ENCODE measurements around the gene SLC25A25. TPM values are rescaled to one million over a fixed set of nuclear protein-coding genes. Genes with fewer than 3 reads are reported as not detected.

SLC25A25 gene
- total and polyA plus RNA-seq, 10 donors: 6.2 to 44.7 (median 23.0) TPM

- Histone ChIP-seq H3K36me3 (peaks cover 0 to 58% (median 44%) of the 10 kb centered on the region in 6 donors), H3K9me3 (no peaks in the 10 kb centered on the region), H3K27ac (no peak overlapping the region), H3K4me3 (no peak overlapping the region), H3K4me1 (peaks cover 10 to 43% (median 37%) of the 10 kb centered on the region in 6 donors), H3K27me3 (replicated peaks in 1 of 7) (no peaks in the 10 kb centered on the region)
- intact Hi-C loops (cut with DNase I; ENCODE audit: low total_unique reads): no loop called here
- peak; percentile 68 for DNase-seq
- no peak for TF ChIP-seq POLR2A (IDR thresholded peaks at IDR 0.05)
- TF ChIP-seq POLR2AphosphoS5 (IDR thresholded peaks at IDR 0.05): peak in 2 of 3 donors; percentile 24 to 49
- peak in 1 of 11 experiments; percentile 13 for TF ChIP-seq CTCF (IDR thresholded peaks at IDR 0.05 in 8 of 11, conservative IDR thresholded peaks at IDR 0.05 in 3 of 11)
- WGBS, 5 donors: 77 to 90% (median 84%) methylated on average over 13 to 15 of the region's 15 CpGs
Observed at GRCh38 chr9:128118971-128119665, 51.1 kb downstream of the SLC25A25 start.

DNA sequence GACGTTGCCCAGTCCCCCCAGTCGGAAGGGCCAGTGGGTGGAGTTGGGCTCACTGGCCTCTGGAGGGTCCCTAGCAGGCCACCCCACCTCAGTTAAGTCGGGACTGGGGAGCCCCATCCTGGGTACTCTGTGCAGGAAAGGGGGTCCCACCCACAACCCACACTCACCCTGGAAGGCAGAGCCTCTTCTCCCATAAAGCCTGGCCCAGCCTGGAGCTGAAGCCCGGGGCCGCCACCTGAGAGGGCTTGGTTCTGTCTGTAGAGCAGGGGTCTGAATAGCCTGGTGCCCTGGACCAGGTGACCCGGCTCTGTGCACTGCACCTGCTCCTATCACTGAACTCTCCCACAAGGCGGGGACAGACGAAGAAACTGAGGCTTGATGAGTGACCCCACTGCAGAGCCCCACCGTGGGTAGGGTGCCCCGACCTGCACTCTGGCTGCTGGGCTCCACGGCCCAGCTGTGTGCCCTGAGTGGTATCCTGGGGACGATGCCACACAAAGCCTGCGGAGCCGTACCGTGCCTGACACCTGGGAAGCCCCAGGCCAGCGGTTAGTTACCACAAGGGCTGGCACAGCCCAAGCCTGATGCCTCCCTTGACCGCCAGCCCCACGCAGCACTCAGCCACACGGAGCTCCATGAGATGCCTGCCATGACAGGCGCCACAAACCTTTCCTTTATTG is 52.2 kb downstream of the SLC25A25 start:
- no peak overlapping the region for H3K4me3 ChIP-seq
- intact Hi-C loops (cut with DNase I; ENCODE audit: low total_unique reads): no loop called here
- H3K36me3 ChIP-seq: peaks cover 0 to 58% (median 47%) of the 10 kb centered on the region in 6 donors
- DNase-seq: peak; percentile 74
- H3K27ac ChIP-seq: no peak overlapping the region
- whole genome bisulfite sequencing, 5 donors: 75 to 92% (median 86%) methylated on average over 11 to 20 of the region's 20 CpGs
- no peak for TF ChIP-seq POLR2AphosphoS5 (IDR thresholded peaks at IDR 0.05)
- no peaks in the 10 kb centered on the region for H3K27me3 ChIP-seq (replicated peaks in 1 of 7)
- peaks cover 10 to 41% (median 38%) of the 10 kb centered on the region in 6 donors for H3K4me1 ChIP-seq
- H3K9me3 ChIP-seq: no peaks in the 10 kb centered on the region

GRCh38 chr9:128120741-128121465 is 52.9 kb downstream of the SLC25A25 start:
- H3K4me1 ChIP-seq: peaks cover 16 to 41% (median 38%) of the 10 kb centered on the region in 6 donors
- WGBS, 5 donors: 84 to 91% (median 86%) methylated on average over 22 to 29 of the region's 29 CpGs
- H3K9me3 ChIP-seq: no peaks in the 10 kb centered on the region
- H3K27ac ChIP-seq: no peak overlapping the region
- DNase-seq: peak; percentile 63
- peaks cover 0 to 55% (median 47%) of the 10 kb centered on the region in 6 donors for H3K36me3 ChIP-seq
- intact Hi-C loops (cut with DNase I; ENCODE audit: low total_unique reads): no loop called here
- TF ChIP-seq POLR2A (IDR thresholded peaks at IDR 0.05) (no peak), POLR2AphosphoS5 (IDR thresholded peaks at IDR 0.05) (peak in 2 of 3 donors; percentile 12 to 35)
- no peaks in the 10 kb centered on the region for H3K27me3 ChIP-seq (replicated peaks in 1 of 7)
- no peak overlapping the region for H3K4me3 ChIP-seq

- Histone ChIP-seq H3K9me3 (no peaks in the 10 kb centered on the region), H3K36me3 (peaks cover 0 to 55% (median 47%) of the 10 kb centered on the region in 6 donors), H3K4me3 (no peak overlapping the region), H3K27ac (no peak overlapping the region), H3K4me1 (peaks cover 19 to 41% (median 38%) of the 10 kb centered on the region in 6 donors), H3K27me3 (replicated peaks in 1 of 7) (no peaks in the 10 kb centered on the region)
- 67 to 99% (median 95%) methylated on average over 1 to 5 of the region's 5 CpGs for WGBS, 5 donors
- no peak for TF ChIP-seq CTCF (IDR thresholded peaks at IDR 0.05 in 8 of 11, conservative IDR thresholded peaks at IDR 0.05 in 3 of 11)
- no peak for TF ChIP-seq POLR2A (IDR thresholded peaks at IDR 0.05)
- no peak for TF ChIP-seq POLR2AphosphoS5 (IDR thresholded peaks at IDR 0.05)
- intact Hi-C loops (cut with DNase I; ENCODE audit: low total_unique reads): no loop called here
- DNase-seq: peak; percentile 52
Observed at GRCh38 chr9:128121466-128121810, 53.4 kb downstream of the SLC25A25 start.
